ENCODE data around the gene CLDN24. TPM values are rescaled to one million over a fixed set of nuclear protein-coding genes. Genes with fewer than 3 reads are reported as not detected.

CLDN24 gene
- total RNA-seq, 1 donor from 2014 or later: not detected

Other genes with a start within 250 kb of the CLDN24 start
- gene WWC2, start 223.2 kb downstream of the CLDN24 start, total RNA-seq: 51.6 and 62.6 TPM in 2 replicates
- gene CLDN22, start 2.1 kb downstream of the CLDN24 start, total RNA-seq: not detected in 2 replicates
- 9.6 and 11.6 TPM in 2 replicates for gene CDKN2AIP, start 122.2 kb upstream of the CLDN24 start, total RNA-seq
- gene ING2, start 182.6 kb upstream of the CLDN24 start, total RNA-seq: 10.2 and 10.3 TPM in 2 replicates